Activated CD4-positive, alpha-beta T cell treated with anti-CD3 and anti-CD28 coated beads for 4 hours (primary cell): ENCODE data around the gene CDCA7.
"Not testable (repeated sequence)": the region's sequence is repeated elsewhere in the genome, so short reads cannot be mapped to it uniquely, and the experiment has no call there.

Experiments
- DNase-seq, 2 donors: peaks; one replicate each; pipeline ENCODE4 v3.0.0-alpha.2; 2020

Gene CDCA7

DNA sequence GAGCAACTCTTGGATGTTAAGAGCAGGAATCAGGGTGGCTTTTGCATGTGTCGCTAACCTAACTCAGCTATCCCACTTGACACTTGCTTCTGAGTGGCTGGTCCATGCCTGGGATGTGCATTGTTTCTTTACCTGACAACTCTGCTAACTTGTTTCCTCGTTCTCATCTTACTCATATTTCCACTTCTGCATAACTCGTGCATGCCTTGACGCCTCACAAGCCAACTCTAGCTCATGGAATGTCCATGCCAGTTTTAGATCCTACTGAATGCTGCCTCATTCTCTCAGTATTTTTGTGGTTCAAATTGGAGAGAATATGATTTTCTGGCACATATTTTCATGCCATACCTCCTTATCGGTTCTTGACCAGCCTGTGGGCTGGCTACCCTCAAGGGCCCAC is 52.5 kb downstream of the CDCA7 start:
- DNase-seq = no peak

DNA sequence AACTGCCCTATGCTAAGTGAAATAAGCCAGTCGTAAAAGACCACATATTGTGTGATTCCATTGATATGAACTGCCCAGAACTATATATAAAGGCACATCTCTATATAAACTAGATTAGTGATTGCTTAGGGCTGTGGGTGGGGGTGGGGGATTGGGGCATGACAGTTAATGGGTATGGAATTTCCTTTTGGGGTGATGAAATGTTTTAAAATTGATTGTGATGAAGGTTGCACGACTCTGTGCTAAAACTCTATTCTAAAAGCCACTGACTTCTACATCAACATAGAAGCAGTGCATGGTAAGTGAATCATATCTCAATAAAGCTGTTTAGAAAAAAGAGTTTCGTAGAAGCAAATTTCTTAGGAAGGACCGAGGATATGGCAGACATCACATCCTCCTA is 53.0 kb downstream of the CDCA7 start:
- no peak for DNase-seq

DNA sequence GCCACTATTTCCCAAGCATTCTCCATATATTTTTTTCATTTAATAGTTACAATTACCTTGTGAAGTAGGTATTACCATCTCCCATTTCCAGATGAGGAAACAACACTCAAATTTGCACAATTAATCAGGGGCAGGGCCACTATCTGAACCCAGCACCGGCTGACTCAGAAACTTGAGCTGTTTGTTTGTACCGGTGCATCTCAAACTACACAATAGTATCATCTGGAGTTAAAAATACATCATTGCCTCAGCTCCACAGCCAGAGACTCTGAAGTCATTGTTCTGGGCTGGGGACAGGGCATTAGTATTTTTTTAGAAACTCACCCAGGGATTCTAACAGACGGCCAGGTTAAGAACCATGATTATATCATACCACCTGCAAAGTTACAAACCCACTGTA is 55.9 kb downstream of the CDCA7 start:
- DNase-seq = no peak

DNA sequence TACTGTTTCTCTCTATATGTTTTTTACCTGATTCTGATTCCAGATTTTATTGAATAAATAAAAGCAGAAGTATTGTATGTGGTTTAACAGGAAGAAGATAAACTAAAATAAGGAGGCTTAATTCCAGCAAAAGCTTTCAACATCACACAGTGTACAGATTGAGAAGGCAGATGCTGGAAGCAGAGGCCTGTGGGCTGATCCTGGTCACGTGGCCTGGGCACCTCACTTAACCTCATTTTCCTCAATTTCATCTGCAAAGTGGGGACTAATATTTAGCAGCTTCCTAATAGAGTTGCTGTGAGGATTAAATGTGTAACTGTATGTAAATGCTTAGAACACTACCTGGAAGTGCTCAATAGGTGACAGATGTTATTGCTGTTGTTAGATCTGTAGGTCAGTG is 58.0 kb downstream of the CDCA7 start:
- no peak for DNase-seq

DNA sequence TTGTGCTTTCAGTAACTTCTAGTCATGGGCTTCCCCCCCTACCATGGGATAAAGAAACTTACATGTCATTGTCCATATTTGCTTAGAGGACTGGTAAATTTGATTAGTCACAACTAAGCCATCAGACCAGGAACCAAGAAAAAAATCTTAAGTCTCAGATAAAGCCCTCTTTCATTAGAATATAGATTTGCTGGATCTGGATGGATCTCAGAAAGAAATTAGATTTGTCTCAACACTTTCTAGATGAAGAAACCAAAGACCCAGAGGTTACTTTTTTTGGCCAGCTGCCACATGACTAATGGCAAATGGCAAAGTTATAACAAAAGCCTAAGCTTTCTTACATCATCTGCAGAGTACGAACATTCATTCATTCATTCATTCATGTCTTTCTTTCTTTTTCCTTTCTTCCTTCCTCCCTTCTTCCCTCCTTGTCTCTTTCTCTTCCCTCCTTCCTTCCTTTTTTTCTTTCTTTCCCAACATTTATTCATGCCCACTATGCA is 60.2 kb downstream of the CDCA7 start:
- no peak for DNase-seq

DNA sequence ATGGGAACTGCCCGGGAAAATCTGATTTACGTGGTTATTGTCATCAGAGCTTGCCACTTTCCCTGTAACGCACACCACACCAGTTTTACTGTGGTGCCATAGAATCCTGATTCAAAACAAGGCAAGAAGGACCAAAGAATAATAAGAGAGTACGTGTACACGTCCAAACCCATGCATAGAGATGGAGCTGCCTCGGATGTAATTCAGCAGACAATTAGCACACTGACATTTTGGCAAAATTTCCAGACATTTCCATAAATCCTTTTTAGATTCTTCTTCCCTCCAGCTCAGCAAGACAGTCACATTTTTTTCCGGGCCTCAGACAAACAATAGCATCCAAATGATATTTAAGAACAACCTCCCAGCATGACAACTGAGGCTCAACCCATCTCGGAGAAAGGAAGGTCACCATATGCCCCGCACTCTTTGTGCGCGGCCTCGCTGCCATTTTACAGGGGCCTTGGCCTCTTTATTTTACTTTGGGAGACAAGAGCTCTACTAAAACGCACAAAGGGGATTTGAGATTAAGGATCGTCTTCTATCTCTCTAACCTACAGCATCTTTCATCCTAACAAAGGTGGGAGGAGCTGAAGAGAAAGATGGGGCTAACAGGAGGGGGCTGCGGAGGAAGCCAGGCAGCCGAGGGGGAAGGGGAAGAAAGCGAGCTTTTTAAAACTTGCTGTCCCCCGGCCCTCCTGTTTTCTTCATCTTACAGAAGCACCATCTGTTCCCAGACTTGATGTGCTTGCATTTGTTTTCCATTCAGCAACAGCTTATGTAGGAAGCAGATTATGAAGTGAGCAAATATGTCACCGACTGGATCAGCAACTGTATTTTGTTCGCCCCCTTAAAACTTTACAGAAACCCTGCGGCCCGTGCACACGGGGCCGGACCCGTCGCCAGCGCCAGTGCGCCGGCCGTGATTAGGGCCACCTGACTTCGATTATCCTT is 61.0 kb downstream of the CDCA7 start:
- DNase-seq = no peak

DNA sequence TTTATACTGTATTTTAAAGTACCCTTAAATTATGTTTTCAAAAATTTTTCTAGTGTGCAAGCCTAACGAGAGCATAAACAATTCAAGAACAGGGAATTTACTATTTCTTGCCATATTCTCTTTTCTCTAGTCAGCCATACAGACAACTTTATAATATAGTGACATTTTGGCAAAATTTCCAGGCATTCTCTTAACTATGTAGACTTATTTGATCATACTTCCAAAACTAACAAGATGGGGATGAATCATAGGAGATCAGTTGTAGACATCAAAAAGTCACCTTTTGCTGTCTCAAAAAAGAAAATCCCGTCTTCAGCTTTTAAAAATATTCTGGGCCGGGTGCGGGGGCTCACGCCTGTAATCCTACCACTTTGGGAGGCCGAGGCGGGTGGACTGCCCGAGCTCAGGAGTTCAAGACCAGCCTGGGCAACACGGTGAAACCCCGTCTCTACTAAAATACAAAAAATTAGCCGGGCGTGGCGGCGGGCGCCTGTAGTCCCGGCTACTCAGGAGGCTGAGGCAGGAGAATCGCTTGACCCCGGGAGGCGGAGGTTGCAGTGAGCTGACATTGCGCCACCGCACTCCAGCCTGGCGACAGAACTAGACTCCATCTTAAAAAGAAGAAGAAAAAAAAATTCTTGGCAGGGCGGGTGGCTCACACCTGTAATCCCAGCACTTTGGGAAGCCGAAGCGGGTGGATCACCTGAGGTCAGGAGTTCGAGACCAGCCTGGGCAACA is 61.9 kb downstream of the CDCA7 start:
- not testable (repeated sequence) for DNase-seq

DNA sequence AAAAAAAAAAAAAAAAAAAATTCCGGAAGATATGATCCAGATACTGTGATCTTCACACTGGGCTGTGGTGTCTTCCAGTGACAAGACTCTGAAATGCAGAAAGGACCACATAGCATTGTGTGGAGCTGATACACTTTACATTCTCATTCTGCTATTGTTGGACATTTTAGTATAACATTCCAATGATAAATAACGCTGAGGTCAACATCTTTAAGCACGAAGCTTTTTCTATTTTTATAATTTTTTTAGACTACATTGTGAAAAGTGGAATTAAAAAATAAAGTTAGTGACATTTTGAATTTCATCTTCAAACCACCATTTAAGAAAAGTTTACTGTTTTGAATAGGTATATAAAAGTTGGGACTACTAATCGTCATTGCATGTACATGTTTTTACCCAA is 62.7 kb downstream of the CDCA7 start:
- no peak for DNase-seq

DNA sequence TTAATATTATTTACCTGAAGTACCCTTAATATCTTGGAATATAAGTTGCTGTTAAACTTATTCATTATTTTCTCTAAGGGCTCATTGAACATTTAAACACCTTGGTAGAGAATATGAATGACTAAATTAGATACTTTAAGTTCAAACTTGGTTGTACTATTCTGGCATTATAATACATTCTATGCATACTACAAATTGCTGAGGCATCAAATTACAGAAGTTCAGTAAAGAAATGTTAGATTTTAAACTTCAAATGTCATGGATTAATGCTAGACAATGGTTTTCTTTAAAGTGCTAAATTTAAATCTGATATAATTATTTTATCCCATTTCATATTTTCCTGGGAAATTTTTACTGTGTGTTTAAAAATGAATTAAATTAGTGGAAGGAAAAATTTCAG is 63.1 kb downstream of the CDCA7 start:
- no peak for DNase-seq
